ENCODE results near the gene TNFRSF13B. TPM values are rescaled to one million over a fixed set of nuclear protein-coding genes. Genes with fewer than 3 reads are reported as not detected.
A peak's percentile ranks its signal among the peaks of the same experiment; 100 is the strongest.
"Not testable (repeated sequence)": the region's sequence is repeated elsewhere in the genome, so short reads cannot be mapped to it uniquely, and the experiment has no call there.

Gene TNFRSF13B
- polyA plus RNA-seq, 1 donor (not counting 4 experiments of a cell fraction or from before 2014, with no cell fraction given): not detected

DNA sequence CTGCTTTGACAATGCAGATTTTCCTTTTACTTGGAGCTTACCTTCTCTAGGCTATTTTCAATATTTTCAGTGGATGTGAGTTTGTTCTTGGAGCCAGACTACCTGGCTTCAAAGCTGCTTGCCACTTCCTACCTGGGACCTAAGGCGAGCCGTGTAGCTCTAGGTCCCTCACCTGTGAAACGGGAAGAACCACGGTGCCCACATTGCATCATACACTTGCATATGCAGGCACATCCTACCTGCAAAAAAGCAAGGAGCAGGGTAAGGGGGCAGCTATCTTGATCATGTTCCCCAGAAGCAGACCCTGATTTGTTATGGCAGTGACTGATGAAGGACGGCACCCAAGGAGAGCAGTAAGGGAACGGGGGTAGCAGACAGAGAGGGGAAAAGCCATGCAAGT lies 43.3 kb upstream of the TNFRSF13B start:
- Histone ChIP-seq H3K4me3 (ENCODE audit: control insufficient read depth in 2 of 3, extremely low read depth in 1 of 3, insufficient read depth in 2 of 3, low read depth in 1 of 3, low read length in 3 of 3) (no peak overlapping the region), H3K27ac (ENCODE audit: control insufficient read depth, insufficient read depth, low read length) (peak overlapping the region; percentile 72), H3K9me3 (ENCODE audit: control insufficient read depth, low read depth, low read length) (no peaks in the 10 kb centered on the region), H3K36me3 (ENCODE audit: control insufficient read depth in 2 of 2, extremely low read depth in 1 of 2, insufficient read depth in 2 of 2, low read length in 2 of 2) (no peaks in the 10 kb centered on the region), H3K4me1 (ENCODE audit: control insufficient read depth, extremely low read depth, insufficient read depth, low read length) (peaks cover 43% of the 10 kb centered on the region), H3K9me1 (ENCODE audit: control insufficient read depth, extremely low read depth, insufficient read depth, low read length) (no peaks in the 10 kb centered on the region), H3K27me3 (ENCODE audit: control insufficient read depth, extremely low read depth, insufficient read depth, low read length) (no peaks in the 10 kb centered on the region), H3K79me2 (ENCODE audit: control insufficient read depth, insufficient read depth, low read length) (no peaks in the 10 kb centered on the region), H4K20me1 (ENCODE audit: control insufficient read depth, extremely low read depth, insufficient read depth, low read length) (no peaks in the 10 kb centered on the region), H3K9ac (ENCODE audit: control insufficient read depth, extremely low read depth, insufficient read depth, low read length) (peak overlapping the region; percentile 52), H2AFZ (ENCODE audit: control insufficient read depth, low read length) (no peak overlapping the region), H3K4me2 (ENCODE audit: control insufficient read depth, extremely low read depth, insufficient read depth, low read depth, low read length) (peak overlapping the region; percentile 69)
- dilution Hi-C loops (cut with MboI; ENCODE audit: extremely low pct_ligation_motif_present, low sequenced_read_pairs): no loop called here
- TF ChIP-seq, protein P1, sequence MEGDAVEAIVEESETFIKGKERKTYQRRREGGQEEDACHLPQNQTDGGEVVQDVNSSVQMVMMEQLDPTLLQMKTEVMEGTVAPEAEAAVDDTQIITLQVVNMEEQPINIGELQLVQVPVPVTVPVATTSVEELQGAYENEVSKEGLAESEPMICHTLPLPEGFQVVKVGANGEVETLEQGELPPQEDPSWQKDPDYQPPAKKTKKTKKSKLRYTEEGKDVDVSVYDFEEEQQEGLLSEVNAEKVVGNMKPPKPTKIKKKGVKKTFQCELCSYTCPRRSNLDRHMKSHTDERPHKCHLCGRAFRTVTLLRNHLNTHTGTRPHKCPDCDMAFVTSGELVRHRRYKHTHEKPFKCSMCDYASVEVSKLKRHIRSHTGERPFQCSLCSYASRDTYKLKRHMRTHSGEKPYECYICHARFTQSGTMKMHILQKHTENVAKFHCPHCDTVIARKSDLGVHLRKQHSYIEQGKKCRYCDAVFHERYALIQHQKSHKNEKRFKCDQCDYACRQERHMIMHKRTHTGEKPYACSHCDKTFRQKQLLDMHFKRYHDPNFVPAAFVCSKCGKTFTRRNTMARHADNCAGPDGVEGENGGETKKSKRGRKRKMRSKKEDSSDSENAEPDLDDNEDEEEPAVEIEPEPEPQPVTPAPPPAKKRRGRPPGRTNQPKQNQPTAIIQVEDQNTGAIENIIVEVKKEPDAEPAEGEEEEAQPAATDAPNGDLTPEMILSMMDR (optimal IDR thresholded peaks at IDR 0.05 in 1 of 3, IDR thresholded peaks at IDR 0.05 in 1 of 3, conservative IDR thresholded peaks at IDR 0.05 in 1 of 3; ENCODE audit: extremely low read depth in 1 of 3, insufficient read depth in 2 of 3, low read length in 3 of 3): no peak
- TF ChIP-seq EZH2 (IDR thresholded peaks at IDR 0.05; ENCODE audit: low read length): no peak
- DNase-seq (ENCODE audit: low read depth, low spot score): no peak
- no peak for FAIRE-seq

DNA sequence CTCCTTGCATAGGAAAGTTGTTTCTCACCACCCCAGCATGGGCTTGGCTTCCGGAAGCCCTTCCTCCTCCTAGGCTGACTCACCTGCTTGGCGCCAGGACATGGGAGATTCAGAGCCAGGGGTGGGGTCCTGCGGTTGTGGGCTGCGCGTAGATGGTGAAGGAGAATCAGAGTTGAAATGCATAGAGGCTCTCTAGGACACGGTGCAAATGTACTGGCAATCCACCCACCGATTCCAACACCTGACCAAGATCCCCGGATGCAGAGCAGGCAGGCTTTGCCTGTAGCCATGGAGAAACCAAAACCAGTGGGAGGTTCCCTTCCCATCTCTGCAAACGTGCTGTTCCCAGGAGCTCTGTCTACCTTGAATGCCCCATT lies 42.8 kb upstream of the TNFRSF13B start:
- Histone ChIP-seq H3K27ac (ENCODE audit: control insufficient read depth, insufficient read depth, low read length) (peak overlapping the region; percentile 72), H3K9ac (ENCODE audit: control insufficient read depth, extremely low read depth, insufficient read depth, low read length) (peak overlapping the region; percentile 52), H3K4me1 (ENCODE audit: control insufficient read depth, extremely low read depth, insufficient read depth, low read length) (peaks cover 38% of the 10 kb centered on the region), H3K4me2 (ENCODE audit: control insufficient read depth, extremely low read depth, insufficient read depth, low read depth, low read length) (peak overlapping the region; percentile 69)
- FAIRE-seq: peak; percentile 46
- H4K20me1 ChIP-seq (ENCODE audit: control insufficient read depth, extremely low read depth, insufficient read depth, low read length); H2AFZ ChIP-seq (ENCODE audit: control insufficient read depth, low read length); H3K79me2 ChIP-seq (ENCODE audit: control insufficient read depth, insufficient read depth, low read length); H3K27me3 ChIP-seq (ENCODE audit: control insufficient read depth, extremely low read depth, insufficient read depth, low read length); H3K9me3 ChIP-seq (ENCODE audit: control insufficient read depth, low read depth, low read length); H3K36me3 ChIP-seq (ENCODE audit: control insufficient read depth in 2 of 2, extremely low read depth in 1 of 2, insufficient read depth in 2 of 2, low read length in 2 of 2); dilution Hi-C loops (cut with MboI; ENCODE audit: extremely low pct_ligation_motif_present, low sequenced_read_pairs); H3K9me1 ChIP-seq (ENCODE audit: control insufficient read depth, extremely low read depth, insufficient read depth, low read length); H3K4me3 ChIP-seq (ENCODE audit: control insufficient read depth in 2 of 3, extremely low read depth in 1 of 3, insufficient read depth in 2 of 3, low read depth in 1 of 3, low read length in 3 of 3): not testable (repeated sequence)
- DNase-seq (ENCODE audit: low read depth, low spot score): peak; percentile 86
